Globus pallidus (tissue), 1 donor: ENCODE measurements around the gene COL15A1.
"Not testable (repeated sequence)": the region's sequence is repeated elsewhere in the genome, so short reads cannot be mapped to it uniquely, and the experiment has no call there.

Experiments used
- DNase-seq: peaks from one replicate; pipeline ENCODE4 v3.0.0-alpha.2; 2015; ENCODE audit warnings: low spot score

COL15A1 gene

DNA sequence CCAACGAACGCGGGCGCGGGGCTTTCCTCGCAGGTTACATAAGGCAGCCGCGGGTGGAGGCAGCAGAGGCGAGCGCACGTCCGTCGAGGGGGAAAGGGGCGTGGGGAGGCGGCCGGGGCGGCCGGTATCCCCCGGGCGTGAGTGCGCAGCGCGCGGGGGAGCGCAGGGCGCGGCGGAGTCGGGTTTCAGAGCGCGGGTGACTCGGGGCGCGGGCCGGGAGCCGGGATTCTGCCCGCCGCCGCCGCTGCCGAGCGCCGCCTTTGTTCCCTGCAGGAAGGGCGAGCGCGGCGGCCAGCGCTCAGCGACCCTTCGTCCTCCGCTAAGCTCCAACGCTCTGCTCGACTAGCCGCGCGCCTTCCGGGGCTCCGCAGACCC lies at the start of gene COL15A1:
Gene COL15A1, plus strand, starts transcription at position 226 of the 375 bp plus-strand sequence. CDS start 155 bp downstream, outside the sequence.
- DNase-seq: no peak

DNA sequence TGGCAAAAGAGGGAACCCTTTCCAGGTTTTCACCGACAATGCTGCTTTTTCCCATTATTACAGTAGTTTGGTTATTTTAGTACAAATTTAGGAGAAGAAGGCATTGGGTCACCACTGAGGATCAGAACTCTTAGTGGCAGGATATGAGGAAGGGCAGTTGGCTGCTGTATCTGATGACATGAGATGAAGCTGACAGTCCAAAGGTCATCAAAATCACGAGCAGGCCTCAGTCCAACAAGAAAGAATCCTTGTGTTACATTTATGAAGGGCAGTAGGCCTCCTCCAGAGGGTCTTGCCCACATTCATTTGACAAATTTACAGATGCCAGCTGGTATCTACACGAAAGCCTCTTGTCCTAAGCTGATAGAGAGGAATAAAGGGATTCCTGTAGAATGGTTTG lies 49.5 kb upstream of the COL15A1 start:
- DNase-seq: no peak

GRCh38 chr9:98894761-98895160 lies 48.9 kb upstream of the COL15A1 start:
- no peak for DNase-seq

DNA sequence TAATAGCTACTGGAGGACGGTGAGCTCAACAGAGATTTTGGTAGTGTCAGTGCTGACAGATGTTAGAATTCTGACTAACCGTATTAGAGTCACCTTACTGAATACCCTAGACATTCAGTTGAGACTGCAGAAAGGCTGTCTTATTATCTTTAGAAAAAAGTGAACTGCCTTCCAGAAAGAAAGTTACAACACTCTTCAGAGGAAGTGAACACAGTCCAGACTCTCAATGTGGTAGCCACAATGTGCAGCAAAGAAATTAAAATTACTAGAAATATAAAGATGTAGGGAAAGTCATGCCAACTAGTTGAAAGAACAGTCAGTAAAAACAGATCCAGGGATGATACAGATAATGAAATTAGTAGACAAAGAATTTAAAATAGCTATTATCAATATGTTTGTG lies 47.1 kb upstream of the COL15A1 start:
- DNase-seq: no peak

GRCh38 chr9:98897745-98898144 lies 46.0 kb upstream of the COL15A1 start:
- DNase-seq: no peak

GRCh38 chr9:98899408-98900056 lies 44.2 kb upstream of the COL15A1 start:
- no peak for DNase-seq

DNA sequence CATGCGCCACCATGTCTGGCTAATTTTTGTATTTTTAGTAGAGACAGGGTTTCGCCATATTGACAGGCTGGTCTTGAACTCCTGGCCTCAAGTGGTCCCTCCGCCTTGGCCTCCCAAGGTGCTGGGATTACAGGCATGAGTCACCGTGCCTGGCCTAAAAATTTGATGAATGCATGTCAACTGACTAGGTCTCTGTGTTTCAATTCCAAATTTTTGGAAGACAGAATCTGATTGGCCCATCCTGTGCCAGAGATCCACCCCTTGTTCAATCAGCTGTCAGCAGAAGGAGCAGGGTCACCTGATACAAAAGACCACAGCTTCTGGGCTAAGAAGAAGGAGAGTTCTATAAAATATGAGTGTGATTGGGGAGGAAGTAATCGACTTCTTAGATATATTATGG lies 43.5 kb upstream of the COL15A1 start:
- DNase-seq: no peak

DNA sequence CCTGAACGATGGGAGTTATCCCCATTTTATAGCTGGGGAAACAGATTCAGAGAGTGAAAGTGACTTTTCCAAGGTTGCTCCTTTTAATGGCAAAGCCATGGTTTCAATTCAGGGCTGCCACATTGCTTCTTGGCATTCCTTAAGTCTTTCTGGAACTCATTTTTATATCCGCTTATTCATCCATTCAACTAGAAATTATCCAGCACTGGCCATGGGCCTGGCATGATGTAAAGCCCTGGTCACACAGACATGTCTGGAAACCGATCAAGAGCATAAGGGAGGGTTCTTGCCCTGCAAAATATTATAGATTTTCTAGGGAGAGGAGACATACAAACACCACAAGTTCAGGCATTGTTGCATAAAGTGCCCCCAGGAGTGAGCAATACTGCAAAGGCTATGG lies 43.0 kb upstream of the COL15A1 start:
- DNase-seq: no peak

GRCh38 chr9:98901843-98902242 lies 41.9 kb upstream of the COL15A1 start:
- DNase-seq: not testable (repeated sequence)

- DNase-seq: no peak
Measured at GRCh38 chr9:98902516-98902915, 41.2 kb upstream of the COL15A1 start.

DNA sequence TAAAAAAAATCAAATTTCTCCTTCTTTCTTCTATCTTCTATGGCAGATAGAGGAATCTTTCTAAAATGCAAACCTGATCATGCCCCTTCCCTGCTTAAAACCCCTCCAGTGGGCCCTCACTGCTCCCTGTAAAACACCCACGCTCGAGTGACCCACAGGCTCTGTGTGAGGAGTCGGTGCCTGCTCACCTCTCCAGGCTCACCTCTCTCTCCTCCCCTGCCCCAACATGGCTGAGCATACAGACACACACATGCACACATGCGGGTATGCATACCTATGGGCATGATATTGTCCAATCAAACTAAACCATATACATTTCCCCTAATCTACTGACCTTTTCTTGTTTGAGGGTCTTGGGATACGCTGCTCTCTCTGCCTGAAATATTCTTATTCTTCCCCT lies 40.8 kb upstream of the COL15A1 start:
- no peak for DNase-seq

GRCh38 chr9:98903961-98904411 lies 39.7 kb upstream of the COL15A1 start:
- no peak for DNase-seq

GRCh38 chr9:98905015-98905414 lies 38.7 kb upstream of the COL15A1 start:
- DNase-seq: no peak

- DNase-seq: no peak
Measured at GRCh38 chr9:98906273-98907040, 37.2 kb upstream of the COL15A1 start.

- DNase-seq: no peak
Measured at GRCh38 chr9:98907055-98907454, 36.7 kb upstream of the COL15A1 start.

GRCh38 chr9:98908897-98909634 lies 34.6 kb upstream of the COL15A1 start:
- no peak for DNase-seq

DNA sequence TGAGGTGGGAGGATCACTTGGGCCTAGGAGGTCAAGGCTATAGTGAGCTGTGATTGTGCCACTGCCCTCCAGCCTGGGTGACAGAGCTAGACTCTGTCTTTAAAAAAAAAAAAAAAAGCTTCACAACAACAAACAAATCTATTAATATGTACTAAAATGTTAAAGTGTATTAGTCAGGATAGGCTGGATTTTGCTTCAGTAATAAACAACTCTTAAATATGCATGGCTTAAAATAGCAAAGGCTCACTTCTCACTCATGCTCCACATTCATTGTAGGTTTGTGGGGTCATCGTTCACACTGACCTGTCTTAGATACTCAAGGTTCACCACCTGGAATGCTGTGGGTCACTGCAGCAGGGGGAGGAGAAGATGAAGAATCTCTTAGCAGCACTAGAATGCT lies 33.8 kb upstream of the COL15A1 start:
- no peak for DNase-seq

- DNase-seq: no peak
Measured at GRCh38 chr9:98911042-98911441, 32.7 kb upstream of the COL15A1 start.

GRCh38 chr9:98911738-98912137 lies 32.0 kb upstream of the COL15A1 start:
- DNase-seq: not testable (repeated sequence)

DNA sequence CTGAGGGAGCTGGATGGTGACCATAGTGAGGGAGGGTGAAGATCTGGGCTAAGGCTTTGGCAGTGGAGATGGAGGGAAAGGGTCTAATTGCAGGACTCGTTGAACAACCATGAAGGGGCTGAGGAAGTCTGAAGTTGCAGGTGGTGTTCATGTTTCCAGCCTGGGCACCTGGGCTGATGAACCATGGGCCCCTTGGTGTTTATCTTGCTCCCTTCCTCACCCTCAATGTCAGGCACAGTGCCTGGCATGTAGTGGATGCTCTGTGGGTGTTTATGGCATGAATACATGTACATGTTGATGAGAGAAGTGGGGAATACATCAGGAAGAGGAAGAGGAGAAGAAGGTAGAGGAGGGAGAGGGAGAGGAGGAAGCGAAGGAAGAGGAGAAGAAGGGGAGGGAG lies 31.3 kb upstream of the COL15A1 start:
- DNase-seq: no peak

DNA sequence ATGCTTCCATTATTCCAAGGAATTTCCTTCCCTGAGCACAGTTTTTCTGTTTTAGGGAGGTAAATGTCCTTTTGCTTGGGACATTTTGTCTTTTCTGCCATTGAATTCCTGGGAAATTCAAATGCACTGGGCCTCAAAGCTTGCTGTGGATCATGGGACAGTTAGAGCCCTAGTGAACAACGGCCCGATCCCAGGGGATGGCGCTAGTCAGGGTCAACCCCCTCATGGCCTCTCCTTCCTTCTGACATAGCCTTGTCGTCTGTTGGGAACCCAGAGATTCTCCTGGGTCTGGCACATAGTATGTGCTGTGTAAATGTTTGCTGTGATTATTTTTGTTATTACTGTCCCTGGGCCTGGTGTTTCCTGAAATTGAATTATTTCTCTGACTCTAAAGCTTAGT lies 30.7 kb upstream of the COL15A1 start:
- no peak for DNase-seq

DNA sequence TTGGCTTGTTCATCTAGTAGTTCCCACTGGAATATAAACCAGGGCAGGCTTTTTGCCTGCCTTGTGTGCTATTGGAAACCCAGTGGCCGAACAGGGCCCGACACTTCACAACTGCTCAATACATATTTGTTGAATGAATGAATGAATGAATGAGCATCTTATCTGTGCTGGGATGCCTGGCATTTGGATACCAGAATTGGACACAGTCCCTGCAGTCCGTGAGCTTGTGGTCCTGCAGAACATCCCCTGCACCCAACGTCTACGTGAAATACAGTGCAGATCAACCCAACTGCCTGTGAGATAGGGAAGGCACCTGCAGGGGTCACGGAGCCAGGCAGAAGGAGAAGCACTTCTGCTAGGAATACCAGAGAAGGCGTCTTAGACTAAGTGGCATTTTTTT lies 30.0 kb upstream of the COL15A1 start:
- no peak for DNase-seq

DNA sequence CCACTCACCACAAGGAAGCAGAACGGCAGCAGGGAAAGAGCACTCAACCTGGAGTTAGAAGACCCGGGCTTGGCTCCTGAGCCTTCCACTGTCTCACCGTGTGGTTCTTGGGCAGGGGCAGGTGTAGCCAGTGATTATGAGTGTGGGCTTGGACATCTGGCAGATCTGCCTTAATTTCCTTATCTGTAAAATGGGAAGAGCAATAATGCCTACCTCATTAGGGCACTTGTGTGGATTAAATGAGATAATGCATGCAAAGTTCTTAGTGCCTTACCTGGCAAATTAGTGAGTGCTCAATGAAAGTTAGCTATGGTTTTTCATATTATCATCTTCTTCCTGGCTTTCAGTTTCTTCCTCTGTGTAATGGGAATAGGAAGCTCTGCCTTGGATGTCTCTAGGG lies 28.1 kb upstream of the COL15A1 start:
- no peak for DNase-seq
